HG03039 (cell line): Measurements from ENCODE around the gene KREMEN1.

Source experiments
- ATAC-seq: cut with Tn5 transposase; IDR thresholded peaks from one replicate; pipeline ENCODE4 v1.9.1; 2021; ENCODE audit warnings: mild to moderate bottlenecking, moderate library complexity; ENCODE audit not compliant: unreplicated experiment

KREMEN1 gene

GRCh38 chr22:29204455-29205183 is 131.8 kb downstream of the KREMEN1 start:
- ATAC-seq: no peak

GRCh38 chr22:29205252-29205593 is 132.4 kb downstream of the KREMEN1 start:
- no peak for ATAC-seq

GRCh38 chr22:29205594-29206371 is 132.9 kb downstream of the KREMEN1 start, which contains the start of gene EMID1:
EMID1 (plus strand) TSS chr22:29205896; CDS start chr22:29206039, 143 bp downstream.
- ATAC-seq: no peak

GRCh38 chr22:29206372-29207242 is 133.8 kb downstream of the KREMEN1 start:
- no peak for ATAC-seq

GRCh38 chr22:29207243-29207550 is 134.4 kb downstream of the KREMEN1 start:
- ATAC-seq: no peak

GRCh38 chr22:29207562-29208501 is 135.0 kb downstream of the KREMEN1 start:
- no peak for ATAC-seq

- no peak for ATAC-seq
Measured at GRCh38 chr22:29208502-29208862, 135.6 kb downstream of the KREMEN1 start.

- ATAC-seq: no peak
Measured at GRCh38 chr22:29208879-29209623, 136.2 kb downstream of the KREMEN1 start.

GRCh38 chr22:29209624-29209929 is 136.7 kb downstream of the KREMEN1 start:
- no peak for ATAC-seq

- no peak for ATAC-seq
Measured at GRCh38 chr22:29211066-29211465, 138.2 kb downstream of the KREMEN1 start.

- ATAC-seq: no peak
Measured at GRCh38 chr22:29211466-29211865, 138.6 kb downstream of the KREMEN1 start.

- ATAC-seq: no peak
Measured at GRCh38 chr22:29212743-29213142, 139.9 kb downstream of the KREMEN1 start.

GRCh38 chr22:29213493-29213892 is 140.7 kb downstream of the KREMEN1 start:
- ATAC-seq: no peak

GRCh38 chr22:29214232-29214631 is 141.4 kb downstream of the KREMEN1 start:
- ATAC-seq: no peak

GRCh38 chr22:29215012-29215860 is 142.4 kb downstream of the KREMEN1 start:
- ATAC-seq: no peak

- ATAC-seq: no peak
Measured at GRCh38 chr22:29216011-29216872, 143.4 kb downstream of the KREMEN1 start.

GRCh38 chr22:29216873-29217666 is 144.2 kb downstream of the KREMEN1 start:
- no peak for ATAC-seq
